Head of caudate nucleus (tissue), 42 donors: ENCODE measurements around the gene NUAK1.

Experiments used
- DNase-seq, 42 donors: peaks; one replicate each; pipeline versions ENCODE4 v3.0.0 to v3.0.0-alpha.2; 2020 to 2021; ENCODE audit warnings: mixed read lengths in 7 of 42
- intact Hi-C: fragments of 100-400 bp; cut with DNase I; formaldehyde crosslinking; loops from one replicate; pipeline ENCODE4 v1.15.0; 2022

The NUAK1 gene

GRCh38 chr12:106093246-106093645 is 45.5 kb downstream of the NUAK1 start:
- intact Hi-C loops, result no loop called here
- DNase-seq, result no peak

DNA sequence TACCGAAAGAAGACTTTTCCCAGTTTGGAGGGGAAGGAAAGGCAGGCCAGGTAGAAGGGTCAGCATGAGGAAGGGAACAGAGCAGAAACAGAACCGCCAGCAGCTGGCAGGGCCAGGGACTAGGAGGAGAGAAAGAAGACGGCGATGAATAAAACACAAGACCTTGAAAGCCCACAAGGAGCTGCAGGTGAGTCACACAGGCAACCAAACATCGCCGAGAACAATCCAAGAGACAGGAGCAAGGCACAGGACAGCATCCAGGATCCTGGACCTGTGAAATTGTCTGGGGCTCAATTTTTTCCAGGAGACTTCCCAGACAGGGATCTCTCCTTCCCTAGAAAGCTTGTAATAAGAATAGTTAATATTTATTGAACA is 47.3 kb downstream of the NUAK1 start:
- intact Hi-C loops, result no loop called here
- DNase-seq, result no peak

- intact Hi-C loops, result no loop called here
- DNase-seq, result no peak
These were observed 47.9 kb downstream of the NUAK1 start for GRCh38 chr12:106090591-106091445.

DNA sequence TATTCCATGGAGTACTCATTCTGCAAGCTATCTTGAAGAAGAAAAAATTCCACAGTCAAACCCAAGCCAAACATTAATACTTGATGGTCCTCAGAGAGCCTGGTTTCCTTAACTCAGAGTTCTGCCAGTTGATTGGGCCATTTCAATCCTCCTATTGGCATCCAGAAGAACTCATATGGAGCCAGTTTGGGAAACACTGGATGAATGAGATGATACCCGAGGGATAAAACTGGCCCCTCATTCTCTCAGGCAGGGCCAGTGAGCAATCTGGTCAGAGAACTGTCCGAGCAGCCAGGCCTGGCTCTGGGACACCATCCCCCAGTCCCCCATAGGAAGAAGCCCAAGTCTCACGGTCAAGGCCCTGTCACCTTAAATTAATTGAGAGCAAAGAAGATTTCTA is 48.8 kb downstream of the NUAK1 start:
- intact Hi-C loops, result no loop called here
- DNase-seq, result no peak

GRCh38 chr12:106088811-106089485 is 49.8 kb downstream of the NUAK1 start:
- intact Hi-C loops, result no loop called here
- peak in 2 of 42 donors; percentile 23 to 32 for DNase-seq

- intact Hi-C loops, result no loop called here
These were observed 50.4 kb downstream of the NUAK1 start for GRCh38 chr12:106088246-106088808.

GRCh38 chr12:106086696-106087095 is 52.1 kb downstream of the NUAK1 start:
- peak; percentile 37 to 89 (median 75) for DNase-seq
- intact Hi-C loops, result no loop called here

More at GRCh38 chr12:106088246-106088808, 50.4 kb downstream of the NUAK1 start:
- DNase-seq, result no peak

- intact Hi-C loops, result no loop called here
- DNase-seq, result no peak
These were observed 53.5 kb downstream of the NUAK1 start for GRCh38 chr12:106085213-106085612.

DNA sequence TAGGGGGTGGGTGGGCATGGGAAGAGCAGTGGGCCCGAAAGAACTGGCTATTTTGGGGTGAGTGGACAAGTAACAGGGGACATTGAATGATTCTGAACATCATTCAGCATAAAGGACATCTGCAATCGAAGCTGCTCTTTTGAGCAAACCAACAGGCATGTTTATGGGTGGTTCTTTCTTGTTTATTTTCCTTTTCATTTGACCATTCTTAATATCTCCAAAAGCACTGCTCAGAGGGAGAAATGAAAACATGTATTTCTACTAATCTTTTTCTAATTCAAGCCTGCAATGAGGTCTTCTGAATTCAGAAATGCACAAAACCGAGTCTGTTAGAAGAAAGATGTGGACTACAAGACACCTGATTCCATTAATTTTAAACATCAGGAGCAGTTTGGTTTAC is 54.0 kb downstream of the NUAK1 start:
- intact Hi-C loops, result no loop called here
- no peak for DNase-seq

- DNase-seq, result peak in 2 of 42 donors; percentile 41 to 48
- intact Hi-C loops, result no loop called here
These were observed 54.6 kb downstream of the NUAK1 start for GRCh38 chr12:106084014-106084671.

DNA sequence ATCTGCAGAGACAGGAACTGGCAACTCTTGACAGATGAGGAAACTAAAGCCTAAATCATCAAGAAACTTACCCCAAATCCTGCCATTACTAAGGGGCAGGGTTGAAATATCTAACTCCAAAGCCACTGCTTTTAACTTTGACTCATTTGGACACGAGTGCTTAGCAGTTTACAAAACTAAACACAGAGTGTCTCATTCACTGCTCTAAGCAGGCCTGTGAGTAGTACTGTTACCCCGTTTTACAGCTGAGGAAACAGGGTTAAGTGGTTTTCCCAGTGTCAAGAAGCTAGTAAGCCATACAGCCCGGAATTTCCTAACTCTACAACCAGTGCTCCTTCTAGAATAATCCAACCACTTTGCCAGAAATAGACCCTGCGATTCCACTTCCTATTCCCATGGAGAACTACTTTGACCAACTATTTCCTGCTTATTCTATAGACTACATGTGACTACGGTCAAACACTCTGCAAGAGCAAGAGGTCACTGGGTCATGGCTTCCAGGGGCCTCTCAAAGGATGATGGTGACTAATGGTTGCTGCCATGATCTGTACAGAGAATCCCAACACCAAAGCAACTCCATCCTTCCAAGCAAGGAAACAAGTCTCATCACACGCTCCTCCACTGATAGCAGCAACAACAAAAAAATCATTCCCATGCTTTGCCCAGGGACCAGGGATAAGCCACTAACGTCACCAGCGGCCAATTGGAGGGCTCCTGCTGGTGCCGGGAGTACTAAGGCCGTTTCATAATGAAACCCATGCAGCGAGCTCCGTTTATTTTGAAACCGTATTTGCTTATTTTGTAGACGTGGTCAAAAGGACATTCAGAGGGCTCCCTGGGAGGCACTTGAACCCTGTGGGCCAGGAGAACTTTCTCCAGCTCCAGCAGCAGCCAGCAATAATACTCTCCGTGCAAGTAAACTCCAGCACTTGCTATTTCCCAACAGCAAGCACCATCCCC is 56.3 kb downstream of the NUAK1 start:
- DNase-seq, result no peak
- intact Hi-C loops, result no loop called here

DNA sequence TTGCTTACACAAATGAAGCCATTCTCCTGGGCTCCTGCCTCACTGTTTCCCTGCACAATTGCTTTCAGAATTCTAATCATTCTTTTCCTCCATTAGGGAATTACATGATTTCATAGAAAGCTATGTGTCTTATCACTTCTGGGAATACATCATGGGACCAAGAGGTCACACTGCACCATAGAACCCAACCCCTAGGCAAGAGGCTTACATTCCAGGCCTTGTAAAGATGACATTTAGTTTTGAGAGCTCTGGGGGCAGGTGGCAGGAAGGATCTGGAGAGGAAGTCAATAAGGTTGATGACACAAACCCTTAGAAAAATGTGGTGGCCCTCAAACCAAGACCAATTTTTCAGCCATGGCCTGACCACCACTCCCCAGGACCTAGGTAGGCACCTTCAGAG is 57.1 kb downstream of the NUAK1 start:
- intact Hi-C loops, result no loop called here
- no peak for DNase-seq

DNA sequence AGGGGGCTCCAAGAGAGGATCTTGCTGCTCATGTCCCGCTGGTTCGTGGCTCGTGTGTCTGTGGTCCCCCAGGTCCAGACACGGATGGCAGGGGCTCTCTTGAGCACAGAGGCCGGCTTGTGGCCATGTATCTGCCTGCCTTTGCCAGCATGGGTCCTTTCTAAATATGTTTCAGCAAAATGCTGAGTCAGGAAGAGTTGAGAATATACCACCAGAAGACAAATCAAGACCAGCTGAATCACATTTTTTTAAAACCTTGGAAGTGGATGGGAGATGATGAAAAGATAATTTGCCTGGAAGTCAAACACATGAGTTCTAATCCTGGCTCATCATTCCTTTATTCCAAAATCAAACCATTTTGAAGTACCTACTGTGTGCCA is 58.0 kb downstream of the NUAK1 start:
- intact Hi-C loops, result no loop called here
- no peak for DNase-seq

- no peak for DNase-seq
- intact Hi-C loops, result no loop called here
These were observed 58.5 kb downstream of the NUAK1 start for GRCh38 chr12:106080041-106080790.

- intact Hi-C loops, result no loop called here
- DNase-seq, result no peak
These were observed 59.5 kb downstream of the NUAK1 start for GRCh38 chr12:106079148-106079738.

DNA sequence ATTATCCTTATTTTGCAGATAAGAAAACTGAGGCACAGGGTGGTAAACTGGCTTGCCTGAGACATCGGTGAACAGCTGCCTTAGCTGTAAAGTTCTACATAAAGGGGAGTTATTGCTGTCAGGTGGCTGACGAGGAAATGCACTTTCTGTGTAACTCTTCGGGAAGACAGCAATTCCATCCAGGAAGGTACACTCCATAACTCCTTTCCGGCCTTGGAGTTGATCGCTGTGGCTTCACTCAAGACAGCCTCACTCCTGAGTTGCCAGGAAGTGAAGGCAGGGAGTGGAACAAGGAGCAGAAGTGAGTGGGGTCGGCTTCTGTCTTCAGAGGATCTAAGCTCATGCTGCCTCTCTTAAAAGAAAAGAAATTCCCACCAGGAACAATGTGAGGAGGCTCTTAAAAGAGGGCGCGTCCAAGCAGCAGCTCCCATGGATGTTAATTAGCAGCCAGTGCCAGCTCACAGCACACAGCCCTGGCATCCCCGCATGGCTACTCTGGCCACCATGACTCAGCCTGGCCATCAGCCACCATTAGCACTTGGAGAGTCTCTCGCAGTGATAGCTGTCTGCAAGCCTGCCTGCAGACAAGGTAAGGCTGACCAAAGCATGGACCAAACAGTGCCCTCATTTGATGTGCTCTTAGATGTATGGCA is 60.3 kb downstream of the NUAK1 start:
- peak; percentile 21 to 95 (median 80) for DNase-seq
- intact Hi-C loops, result no loop called here
